GM23248 (cell line): ENCODE measurements around the gene EPHA1.

ENCODE experiments used
- EZH2 ChIP-seq: fragments of 200-600 bp; sonication (generic); IDR thresholded peaks from 2 replicates; pipeline ENCODE4 v1.6.1; 2018; ENCODE audit warnings: antibody characterized with exemption, mild to moderate bottlenecking; ENCODE audit not compliant: insufficient read depth, poor library complexity, severe bottlenecking
- EZH2phosphoT487 ChIP-seq: fragments of 200-600 bp; sonication (generic); IDR thresholded peaks from 2 replicates; pipeline ENCODE4 v1.6.1; 2018; ENCODE audit warnings: antibody characterized with exemption, moderate library complexity, mild to moderate bottlenecking, low read depth; ENCODE audit not compliant: insufficient read depth

- TF ChIP-seq EZH2phosphoT487 (no peak), EZH2 (no peak)
Observed at GRCh38 chr7:143389316-143390103, 19.1 kb downstream of the EPHA1 start.
